RWPE1 (cell line): ENCODE results near the gene MYO5B.

Source experiments
- CTCF ChIA-PET: fragments of 350-600 bp; sonication (Branson Sonifier 250); formaldehyde crosslinking; extraction: SDS; loops from one replicate; lab custom pipeline; 2021; lab: Yijun Ruan, JAX
- POLR2A ChIA-PET: fragments of 400-600 bp; formaldehyde crosslinking; extraction: SDS; loops from one replicate; lab custom pipeline; 2020; ENCODE audit warnings: antibody characterized with exemption; ENCODE audit not compliant: low non-redundant PET; lab: Yijun Ruan, JAX
- DNase-seq: peaks from one replicate; pipeline ENCODE4 v3.0.0; 2012; ENCODE audit warnings: low spot score
- H3K27ac ChIP-seq: fragments of 450-650 bp; 2 replicates; pipeline ENCODE4 v1.5.1; 2017
- TF ChIP-seq, protein P1 (sequence below): fragments of 450-650 bp; conservative IDR thresholded peaks from 2 replicates; pipeline ENCODE4 v1.5.1; 2017; ENCODE audit warnings: low read depth, mild to moderate bottlenecking

Gene MYO5B

DNA sequence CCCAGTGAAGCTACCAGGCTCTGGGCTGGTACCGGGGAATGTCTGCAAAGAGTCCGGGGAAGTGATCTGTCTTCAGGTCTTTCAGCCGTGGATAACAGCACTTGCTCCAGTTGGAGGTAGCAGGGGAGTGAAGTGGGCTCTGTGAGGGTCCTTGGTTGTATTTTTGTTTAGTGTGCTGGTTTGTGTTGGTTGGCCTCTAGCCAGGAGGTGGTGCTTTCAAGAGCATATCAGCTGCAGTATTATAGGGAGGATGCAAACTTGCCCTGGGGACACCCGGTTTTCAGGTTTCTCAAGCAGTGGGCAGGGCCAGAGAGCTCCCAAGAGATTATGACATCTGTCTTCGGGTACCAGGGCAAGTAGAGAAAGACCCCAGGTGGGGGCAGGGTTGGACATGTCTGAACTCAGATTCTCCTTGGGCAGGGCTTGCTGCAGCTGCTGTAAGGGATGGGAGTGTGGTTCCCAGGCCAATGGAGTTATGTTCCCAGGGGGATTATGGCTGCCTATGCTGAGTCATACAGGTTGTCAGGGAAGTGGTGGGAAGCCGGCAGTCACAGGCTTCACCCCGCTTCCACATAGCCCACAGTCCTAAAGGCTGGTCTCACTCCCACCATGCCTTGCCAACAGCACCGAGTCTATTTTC, 416.0 kb downstream of the MYO5B start:
- H3K27ac ChIP-seq = peak overlapping the region; percentile 56
- ChIA-PET CTCF (interaction anchor here (0.6 kb wide), 1 partner anchor 265 kb away, joined by 5 read pairs; no protein-coding TSS in a partner anchor), POLR2A (no interaction called here)
- no peak for DNase-seq
- TF ChIP-seq, protein P1, sequence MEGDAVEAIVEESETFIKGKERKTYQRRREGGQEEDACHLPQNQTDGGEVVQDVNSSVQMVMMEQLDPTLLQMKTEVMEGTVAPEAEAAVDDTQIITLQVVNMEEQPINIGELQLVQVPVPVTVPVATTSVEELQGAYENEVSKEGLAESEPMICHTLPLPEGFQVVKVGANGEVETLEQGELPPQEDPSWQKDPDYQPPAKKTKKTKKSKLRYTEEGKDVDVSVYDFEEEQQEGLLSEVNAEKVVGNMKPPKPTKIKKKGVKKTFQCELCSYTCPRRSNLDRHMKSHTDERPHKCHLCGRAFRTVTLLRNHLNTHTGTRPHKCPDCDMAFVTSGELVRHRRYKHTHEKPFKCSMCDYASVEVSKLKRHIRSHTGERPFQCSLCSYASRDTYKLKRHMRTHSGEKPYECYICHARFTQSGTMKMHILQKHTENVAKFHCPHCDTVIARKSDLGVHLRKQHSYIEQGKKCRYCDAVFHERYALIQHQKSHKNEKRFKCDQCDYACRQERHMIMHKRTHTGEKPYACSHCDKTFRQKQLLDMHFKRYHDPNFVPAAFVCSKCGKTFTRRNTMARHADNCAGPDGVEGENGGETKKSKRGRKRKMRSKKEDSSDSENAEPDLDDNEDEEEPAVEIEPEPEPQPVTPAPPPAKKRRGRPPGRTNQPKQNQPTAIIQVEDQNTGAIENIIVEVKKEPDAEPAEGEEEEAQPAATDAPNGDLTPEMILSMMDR = no peak
